HL-60/S4 treated with retinoic acid at 250 ng/mL for 4 days and 3 days (cell line): ENCODE results near the gene NBPF1.
"Not testable (repeated sequence)": the region's sequence is repeated elsewhere in the genome, so short reads cannot be mapped to it uniquely, and the experiment has no call there.

Experiments used
- in situ Hi-C: fragments of 300-500 bp; cut with MboI; formaldehyde crosslinking; loops from 2 replicates; pipeline ENCODE4 v1.7.0; 2022; ENCODE audit warnings: low sequenced_read_pairs

Gene NBPF1

GRCh38 chr1:16642025-16642966 is 28.9 kb upstream of the NBPF1 start:
- in situ Hi-C loops: not testable (repeated sequence)

GRCh38 chr1:16641159-16641975 is 28.0 kb upstream of the NBPF1 start:
- in situ Hi-C loops: not testable (repeated sequence)

- in situ Hi-C loops: not testable (repeated sequence)
These were observed 26.0 kb upstream of the NBPF1 start for GRCh38 chr1:16639091-16640031.

DNA sequence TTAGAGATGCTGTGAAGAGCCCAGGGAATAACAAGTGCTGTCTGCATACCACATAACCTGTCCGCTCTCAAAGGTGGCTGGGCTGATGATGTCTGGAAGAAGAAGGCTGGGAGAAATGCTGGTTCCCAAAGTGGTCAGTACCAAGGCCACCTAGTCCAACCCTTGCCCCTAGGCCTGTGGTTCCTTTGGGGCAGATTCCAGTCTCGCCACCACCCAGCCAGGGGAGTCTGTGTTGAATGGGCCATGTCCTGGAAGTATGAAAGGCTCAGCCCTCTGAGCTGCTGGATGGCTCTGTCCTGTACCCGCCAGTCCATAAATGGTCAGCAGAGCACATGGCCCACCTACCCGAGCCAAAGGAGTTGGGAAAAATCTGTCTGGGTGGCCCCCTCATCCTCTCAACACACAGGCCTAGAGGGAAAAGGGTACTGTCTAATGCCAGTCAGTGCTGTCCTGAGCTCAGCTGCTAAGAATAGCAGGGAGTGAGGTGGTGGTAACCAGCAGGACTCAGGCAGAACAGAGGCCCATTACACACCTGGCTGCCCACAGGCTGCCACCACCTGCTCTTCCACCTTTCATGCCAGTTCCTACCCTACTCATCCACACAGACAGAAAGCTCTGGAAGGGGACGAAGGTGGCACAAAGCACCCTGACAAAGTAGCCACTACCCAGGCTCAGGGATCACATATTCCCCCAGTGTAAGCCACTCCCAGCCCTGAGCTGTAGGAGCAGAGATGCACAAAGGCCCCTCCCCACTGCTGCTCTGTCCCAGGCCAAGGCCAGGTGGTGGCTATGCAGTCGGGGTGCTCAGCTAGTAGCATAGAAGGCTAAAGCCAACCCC is 24.8 kb upstream of the NBPF1 start:
- in situ Hi-C loops: not testable (repeated sequence)

DNA sequence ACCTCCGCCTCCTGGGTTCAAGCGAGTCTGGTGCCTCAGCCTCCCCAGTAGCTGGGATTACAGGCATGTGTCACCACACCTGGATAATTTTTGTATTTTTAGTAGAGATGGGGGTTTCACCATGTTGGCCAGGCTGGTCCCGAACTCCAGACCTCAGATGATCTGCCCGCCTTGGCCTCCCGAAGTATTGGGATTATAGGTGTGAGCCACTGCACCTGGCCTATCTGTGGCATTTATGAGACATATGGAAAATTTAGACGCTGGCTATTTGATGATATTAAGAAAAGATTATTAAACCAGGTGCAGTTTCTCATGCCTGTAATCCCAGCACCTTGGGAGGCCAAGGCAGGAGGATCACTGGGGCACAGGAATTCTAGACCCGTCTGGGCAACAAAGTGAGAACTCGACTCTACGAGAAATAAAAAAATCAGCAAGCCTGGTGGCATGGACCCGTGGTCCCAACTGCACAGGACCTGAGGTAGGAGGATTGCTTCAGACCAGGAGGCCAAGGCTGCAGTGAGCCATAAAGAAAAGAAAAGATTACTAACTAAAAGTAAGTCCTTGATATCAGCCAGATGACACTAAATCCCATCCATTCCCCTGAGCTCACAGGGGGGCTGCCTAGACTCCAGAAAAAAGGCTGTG is 23.3 kb upstream of the NBPF1 start:
- in situ Hi-C loops: not testable (repeated sequence)

DNA sequence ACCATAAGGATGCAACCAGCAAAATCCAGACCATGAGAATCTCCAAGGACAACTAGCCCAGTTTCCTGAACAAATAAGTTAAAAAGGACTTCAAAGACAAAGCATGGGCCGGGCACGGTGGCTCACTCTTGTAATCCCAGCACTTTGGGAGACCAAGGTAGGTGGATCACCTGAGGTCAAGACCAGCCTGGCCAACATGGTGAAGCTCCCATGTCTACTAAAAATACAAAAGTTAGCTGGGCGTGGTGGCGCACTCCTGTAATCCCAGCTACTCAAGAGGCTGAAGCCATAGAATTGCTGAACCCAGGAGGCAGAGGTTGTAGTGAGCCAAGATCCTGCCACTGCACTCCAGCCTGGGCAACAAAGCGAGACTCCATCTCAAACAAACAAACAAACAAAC is 22.6 kb upstream of the NBPF1 start:
- in situ Hi-C loops: not testable (repeated sequence)

GRCh38 chr1:16633540-16634282 is 20.3 kb upstream of the NBPF1 start:
- in situ Hi-C loops: not testable (repeated sequence)

DNA sequence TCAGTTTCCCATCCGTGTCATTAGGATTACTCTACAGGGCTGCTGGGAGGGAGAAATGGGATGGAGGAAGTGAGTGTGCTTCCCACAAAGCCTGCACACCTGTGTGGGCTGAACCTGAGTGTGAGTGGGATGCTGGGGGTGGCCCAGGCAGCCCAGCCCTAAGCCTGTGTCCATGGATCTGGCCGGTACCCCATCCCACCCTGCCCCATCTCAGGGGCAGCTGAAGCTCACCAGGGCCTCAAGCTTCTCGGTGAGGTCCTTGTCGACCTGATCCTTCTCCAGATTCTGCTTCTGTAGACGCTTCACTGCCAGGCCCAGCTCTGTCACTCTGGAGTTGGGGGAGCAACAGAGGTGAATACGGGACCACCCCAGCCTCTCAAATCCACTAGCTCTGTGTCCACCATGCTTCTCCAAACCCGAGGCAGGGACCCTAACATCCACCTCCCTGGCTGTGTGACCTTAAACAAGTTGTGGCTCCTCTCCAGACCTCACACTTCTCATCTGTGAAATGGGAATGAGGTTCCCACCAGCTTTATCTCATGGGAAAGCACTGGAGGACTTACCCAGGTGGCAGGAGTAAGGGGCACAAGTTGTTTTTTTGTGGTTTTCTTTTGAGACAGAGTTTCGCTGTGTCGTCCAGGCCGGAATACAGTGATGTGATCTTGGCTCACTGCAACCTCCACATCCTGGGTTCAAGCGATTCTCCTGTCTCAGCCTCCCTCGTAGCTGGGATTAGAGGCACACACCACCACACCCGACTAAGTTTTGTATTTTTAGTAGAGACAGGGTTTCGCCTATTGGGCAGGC is 18.9 kb upstream of the NBPF1 start:
- in situ Hi-C loops: not testable (repeated sequence)

DNA sequence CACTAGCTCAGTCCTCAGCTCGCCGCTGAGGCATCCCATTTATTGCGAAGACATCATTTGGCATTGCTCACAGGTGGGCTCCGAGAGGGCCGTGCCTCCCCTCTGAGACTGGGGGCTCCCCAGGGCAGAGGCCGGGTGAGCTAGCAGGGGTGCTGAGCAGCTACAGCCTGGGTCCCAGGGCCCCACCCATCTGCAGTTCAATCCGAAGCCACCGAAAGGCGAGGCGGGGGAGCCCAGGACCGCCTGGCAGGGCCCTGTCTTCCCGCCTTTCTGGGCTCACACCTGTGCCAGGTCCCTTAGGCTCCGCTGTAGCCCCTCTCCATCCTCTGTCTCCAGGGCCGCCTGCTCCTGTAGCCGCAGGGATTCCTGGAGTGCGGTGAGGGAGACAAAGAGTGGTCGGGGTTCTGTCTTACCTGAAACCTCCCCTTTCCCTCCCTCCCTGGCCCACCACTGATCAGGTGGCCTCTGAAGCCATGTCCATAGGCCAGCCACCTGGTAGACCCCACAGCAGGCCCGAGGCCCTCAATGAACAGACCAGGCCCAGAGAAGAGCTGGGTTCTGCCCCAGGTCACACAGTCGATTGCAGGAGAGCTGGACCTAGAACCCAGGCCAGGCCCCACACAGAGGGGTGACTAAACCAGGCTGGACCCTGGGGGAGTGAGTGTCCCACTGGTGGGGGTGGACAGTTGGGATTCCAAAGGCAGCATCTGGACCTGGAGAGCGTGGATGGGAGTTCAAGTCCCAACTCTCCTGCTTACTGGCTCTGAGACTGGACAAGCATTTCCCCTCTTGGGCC is 18.1 kb upstream of the NBPF1 start:
- in situ Hi-C loops: no loop called here

- in situ Hi-C loops: no loop called here
These were observed 17.4 kb upstream of the NBPF1 start for GRCh38 chr1:16630661-16631247.

- in situ Hi-C loops: not testable (repeated sequence)
These were observed 16.7 kb upstream of the NBPF1 start for GRCh38 chr1:16629916-16630530.

GRCh38 chr1:16628361-16629111 is 15.2 kb upstream of the NBPF1 start:
- in situ Hi-C loops: no loop called here

DNA sequence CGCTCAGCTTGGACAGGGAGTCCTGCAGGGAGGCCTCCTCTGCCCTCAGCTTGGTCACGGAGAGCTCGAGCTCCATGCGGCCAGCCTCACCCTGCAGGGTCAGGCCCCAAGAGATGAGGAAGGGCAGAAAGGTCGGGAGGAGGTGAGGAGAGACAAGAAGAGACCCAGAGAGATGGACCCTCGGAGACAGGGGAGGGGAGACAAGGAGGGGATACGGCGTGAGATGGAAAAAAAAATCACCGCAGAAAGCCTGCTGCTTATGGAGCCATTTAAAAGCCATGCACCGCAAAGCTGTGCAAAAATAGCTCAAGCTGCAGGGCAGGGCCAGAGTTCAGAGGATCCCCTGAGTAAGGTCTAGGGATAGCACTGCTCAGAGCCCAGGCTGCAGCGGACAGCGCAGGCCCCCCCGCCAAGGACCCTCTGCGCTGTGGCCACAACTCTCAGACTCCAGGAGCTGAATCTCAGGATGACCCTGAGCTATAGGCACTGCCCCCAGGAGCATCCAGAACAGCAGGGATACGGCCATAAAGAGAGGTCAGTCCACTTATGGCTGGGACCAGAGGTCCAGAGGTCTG is 13.1 kb upstream of the NBPF1 start:
- in situ Hi-C loops: not testable (repeated sequence)

- in situ Hi-C loops: no loop called here
These were observed 12.4 kb upstream of the NBPF1 start for GRCh38 chr1:16625497-16626408.
